GM19043 (cell line): Measurements from ENCODE around the gene COL19A1.
"Not testable (repeated sequence)": the region's sequence is repeated elsewhere in the genome, so short reads cannot be mapped to it uniquely, and the experiment has no call there.

Experiments
- ATAC-seq: cut with Tn5 transposase; IDR thresholded peaks from one replicate; pipeline ENCODE4 v1.9.1; 2021; ENCODE audit warnings: low read depth; ENCODE audit not compliant: unreplicated experiment

The COL19A1 gene

DNA sequence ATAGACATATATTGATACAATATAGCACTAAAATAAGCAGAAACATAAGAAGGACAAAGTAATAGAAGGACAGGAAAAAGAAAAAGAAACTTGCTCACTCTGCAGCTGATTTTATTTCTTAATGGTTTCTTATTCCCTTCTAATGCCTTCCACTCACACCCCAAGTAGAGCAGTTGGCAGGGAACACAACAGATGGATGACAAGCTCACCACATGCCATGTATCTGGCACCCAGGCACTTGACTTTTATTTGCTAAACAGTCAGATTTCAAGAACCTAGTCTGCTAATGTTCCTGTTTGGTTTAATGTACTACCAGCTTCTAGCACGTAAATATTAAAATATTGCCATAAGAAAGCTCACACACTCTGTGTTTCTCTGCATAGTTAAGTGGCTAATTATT is 87.1 kb downstream of the COL19A1 start:
- no peak for ATAC-seq

DNA sequence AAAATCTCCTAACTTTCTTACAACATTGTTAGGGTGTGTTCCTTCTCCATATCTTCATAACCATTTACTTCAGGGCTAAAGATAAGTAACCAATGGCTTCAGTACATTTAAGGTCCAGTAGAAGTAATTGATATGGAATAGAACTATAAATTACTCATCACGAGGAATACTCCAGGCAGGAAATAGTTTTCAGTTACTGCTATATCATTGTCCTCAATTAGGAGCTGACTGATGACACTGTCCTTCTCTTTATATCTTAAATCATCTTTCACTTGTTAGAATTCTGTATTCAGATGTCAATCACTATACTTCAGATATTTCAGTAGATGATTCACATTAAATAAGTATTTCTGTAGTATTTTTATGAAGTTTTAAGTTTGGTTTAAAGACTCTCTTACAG is 88.4 kb downstream of the COL19A1 start:
- ATAC-seq, result no peak

DNA sequence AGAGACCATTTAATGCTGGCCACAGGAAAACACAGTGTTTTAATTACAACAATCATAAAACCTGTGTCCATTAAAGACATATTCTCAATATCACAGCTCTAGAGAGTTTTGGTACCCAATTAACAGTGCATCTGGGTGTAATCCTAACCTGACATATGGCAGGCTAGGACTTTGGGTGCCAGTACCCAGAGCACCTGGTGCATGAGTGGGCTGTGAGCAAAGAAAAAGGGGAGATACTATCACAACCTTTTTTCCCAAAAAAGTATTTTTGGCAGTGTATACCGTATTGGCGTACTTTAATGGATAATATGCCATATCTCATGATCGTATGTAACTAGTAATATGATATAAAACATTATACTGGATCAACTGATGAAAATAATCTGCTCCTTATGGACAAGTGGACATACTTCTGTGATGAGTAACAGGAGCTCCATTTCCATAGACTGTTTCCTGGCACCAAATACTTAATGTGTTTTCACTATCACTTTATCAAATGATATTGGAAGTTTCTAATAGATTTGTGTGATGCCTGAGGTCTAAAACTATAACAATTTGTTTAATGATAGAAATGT is 91.7 kb downstream of the COL19A1 start:
- no peak for ATAC-seq

DNA sequence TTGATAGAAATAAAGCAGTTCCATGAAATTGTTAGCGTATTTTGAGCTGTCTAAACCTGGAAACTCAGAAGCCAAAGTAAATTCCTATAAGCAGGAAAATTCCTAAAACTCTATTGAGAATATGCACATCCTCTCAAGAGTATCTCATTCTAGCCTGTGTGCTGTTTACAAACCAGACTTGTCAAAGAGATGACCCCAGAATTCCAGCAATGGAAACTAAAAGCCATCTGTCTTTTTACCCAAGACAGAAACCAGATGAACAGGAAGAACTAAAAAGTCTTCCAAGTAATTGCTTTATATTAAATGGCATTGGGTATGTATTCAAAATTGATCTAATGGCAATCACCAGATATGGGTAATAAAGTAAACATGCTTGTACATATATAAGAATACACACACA is 92.6 kb downstream of the COL19A1 start:
- no peak for ATAC-seq

DNA sequence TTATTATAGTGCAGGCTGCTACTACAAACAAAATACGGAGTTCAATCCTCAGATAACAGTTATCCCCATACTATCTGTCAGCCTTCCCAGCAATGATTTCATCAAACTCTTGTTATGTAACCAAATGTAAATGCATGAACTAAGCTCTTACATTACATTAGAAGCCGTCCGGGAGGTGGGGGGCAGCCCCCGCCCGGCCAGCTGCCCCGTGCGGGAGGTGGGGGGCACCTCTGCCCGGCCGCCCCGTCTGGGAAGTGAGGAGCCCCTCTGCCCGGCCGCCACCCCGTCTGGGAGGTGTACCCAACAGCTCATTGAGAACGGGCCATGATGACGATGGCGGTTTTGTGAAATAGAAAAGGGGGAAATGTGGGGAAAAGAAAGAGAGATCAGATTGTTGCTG is 99.6 kb downstream of the COL19A1 start:
- not testable (repeated sequence) for ATAC-seq

DNA sequence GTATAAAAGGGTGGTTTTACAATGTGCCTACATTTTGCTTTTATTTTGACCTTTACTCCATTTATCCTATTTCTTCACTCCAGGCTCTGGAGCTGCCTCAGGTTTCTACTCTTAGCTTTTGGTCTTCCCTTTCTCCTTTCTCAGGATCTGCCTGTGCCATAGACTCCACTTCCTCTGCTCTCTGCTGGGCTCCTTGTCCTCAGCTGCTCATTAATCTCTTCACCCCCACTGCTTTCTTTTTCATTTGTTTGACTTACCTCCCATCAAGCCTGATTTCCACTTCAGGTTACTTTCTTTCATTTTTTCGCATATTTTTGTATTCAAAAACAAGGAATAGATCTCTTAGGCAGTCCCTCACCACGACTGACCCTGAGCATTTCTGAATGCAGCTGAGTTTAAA is 106.8 kb downstream of the COL19A1 start:
- no peak for ATAC-seq

DNA sequence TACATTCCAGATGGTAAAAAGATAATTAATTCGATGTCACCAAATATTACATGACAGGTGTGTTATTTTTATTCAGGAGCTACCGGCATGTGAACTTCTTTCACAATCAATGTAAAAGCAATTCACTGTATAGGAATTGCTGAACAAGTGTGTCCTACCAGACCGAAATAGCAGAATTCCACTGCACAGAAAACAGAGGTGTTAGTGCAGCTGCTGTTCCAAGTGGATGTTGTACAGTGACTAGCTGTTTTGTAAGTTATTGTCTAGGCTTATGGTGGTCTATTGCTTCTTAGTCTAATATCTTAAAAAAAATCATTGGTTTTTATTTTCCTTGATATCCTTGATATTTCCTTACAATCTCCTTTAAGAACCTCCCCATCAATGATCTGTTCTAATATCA is 107.4 kb downstream of the COL19A1 start:
- no peak for ATAC-seq

DNA sequence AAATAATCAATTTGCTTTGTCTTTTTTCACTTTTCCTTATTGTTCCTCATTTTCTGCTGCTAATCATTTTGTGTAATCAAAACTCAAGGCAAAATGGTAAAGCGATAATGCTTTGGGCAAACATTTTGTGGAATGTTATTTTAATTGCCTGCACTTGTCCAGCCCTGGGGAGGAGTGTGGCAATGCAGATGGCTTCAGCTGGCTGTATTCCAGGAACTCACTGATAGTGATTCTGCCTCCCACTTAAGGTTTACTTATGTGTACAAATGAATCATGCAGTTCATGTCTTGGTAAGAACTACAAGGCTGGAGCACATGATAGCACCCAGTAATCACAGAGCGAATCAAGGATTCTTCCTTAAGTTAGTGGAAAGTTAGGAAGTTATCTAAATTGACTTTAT is 107.8 kb downstream of the COL19A1 start:
- ATAC-seq, result no peak

DNA sequence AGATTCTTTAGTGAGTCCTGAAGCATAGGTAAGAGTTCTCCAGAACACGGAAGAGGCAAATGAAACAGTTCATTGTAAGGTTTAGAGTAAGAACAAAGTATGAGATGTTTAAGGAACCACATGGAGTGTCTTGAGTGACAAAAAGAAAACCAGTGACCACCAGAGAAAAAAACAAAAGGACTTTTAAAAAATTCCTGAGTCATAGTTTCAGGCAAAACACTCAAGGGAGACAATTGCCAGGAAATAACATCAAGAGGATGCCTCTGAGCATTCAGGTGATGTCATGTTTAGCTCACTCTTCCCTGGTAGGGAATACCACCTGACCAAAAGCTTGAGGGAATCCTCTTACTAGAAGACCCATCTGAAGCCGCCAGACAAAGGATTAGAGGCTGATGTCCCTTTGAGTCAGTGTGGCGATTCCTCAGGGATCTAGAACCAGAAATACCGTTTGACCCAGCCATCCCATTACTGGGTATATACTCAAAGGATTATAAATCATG is 110.3 kb downstream of the COL19A1 start:
- no peak for ATAC-seq

DNA sequence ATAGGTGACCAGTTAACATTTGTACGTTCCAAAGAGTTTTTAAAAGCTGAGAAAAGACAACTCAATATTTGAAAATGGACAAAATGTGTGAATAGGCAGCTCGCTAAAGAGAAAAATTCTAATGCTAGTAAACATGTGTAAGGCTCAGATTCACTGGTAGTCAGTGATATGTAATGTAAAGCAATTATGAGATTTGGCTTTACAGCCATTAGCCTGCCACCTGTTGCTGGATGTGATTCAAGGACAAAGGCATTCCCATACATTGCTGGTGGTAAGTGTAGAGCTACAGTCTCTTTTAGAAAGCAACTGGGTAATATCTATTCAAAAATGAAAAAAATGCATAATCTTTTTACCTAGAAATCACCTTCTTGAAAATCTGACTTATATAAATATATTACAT is 114.3 kb downstream of the COL19A1 start:
- ATAC-seq, result no peak

DNA sequence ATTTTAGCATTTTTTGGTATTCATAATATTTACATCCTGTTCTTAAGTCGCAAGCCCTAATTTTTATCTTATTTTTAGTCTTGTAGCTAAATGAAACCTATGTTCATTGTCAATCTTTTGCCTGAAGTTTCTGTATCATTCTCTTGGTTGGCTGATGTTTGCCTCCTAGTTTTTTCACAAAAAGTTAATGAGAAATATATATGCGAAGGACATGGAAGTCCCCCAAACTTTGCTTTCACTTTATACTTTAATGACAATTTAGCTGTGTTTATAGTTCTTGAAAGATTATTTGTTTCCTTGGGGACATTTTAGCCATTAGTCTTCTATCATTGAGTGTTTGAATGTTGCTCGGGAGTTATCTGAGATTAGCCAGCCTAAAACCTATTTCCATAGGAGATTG is 118.2 kb downstream of the COL19A1 start:
- ATAC-seq, result no peak

DNA sequence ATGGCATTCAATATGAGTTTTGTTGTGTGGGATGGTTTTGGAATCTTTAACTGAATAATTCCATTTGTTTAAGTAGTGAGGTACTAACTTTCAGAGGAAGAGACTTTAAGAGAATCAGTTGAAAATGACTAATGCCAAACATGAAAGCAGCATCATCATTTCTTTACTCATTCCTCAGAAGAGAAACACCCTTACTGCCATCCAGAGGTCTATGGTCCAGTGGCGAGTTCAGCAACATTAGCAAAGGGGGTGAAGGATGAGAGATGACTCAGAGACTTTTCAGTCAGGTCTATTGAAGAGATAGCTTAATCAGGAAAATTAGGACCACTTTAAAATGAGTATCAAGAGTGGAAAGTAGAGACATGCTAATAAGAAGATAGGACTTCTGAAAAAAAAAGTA is 118.8 kb downstream of the COL19A1 start:
- no peak for ATAC-seq

DNA sequence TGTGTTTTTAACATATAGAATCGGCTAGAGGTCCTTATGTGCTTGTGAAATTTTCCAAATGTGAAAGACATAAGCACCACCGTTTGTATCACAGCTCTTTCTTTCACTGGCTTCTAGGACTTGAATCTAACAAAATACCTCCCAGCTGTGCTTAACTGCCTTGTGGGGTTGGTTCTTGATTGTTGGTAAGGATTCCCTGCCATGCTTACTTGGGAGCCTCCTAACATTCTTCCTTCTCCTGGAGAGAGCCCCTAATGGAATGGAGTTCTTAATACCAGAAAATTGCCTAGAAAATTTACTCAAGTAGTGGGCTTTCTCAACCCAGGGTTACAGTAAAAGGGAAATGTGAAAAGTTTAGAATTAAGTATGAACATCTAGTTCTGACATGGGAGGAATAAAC is 121.2 kb downstream of the COL19A1 start:
- ATAC-seq, result no peak

DNA sequence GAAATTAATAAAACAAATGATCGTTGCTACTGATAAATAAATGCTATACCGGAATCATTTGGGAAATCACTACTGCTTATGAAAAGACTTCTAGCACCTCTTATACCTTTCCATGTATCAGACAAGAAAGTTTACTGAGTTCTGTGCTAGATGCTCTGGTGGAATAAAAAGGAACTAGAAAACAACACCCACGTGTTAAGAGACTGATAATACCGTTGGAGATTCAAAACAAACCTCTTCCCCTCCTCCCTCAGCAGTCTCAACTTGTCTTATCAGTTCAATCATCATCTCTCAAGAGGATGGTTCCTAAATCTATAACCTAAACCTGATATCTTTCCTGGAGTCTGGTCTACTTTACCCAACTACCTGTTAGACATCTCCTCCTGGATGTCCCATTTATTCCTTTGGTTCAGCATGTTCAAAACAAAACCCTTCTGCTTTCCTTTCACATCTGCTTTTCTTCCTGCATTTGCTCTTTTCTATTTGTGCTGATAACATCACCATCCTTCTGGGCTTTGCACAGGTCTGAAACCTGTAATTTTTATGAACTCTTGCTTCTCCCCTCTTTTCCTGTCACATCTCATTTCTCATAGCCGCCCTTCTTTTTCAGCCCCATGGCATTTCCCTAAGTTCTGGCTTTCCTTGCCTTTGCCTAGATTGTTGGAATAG is 122.2 kb downstream of the COL19A1 start:
- no peak for ATAC-seq

DNA sequence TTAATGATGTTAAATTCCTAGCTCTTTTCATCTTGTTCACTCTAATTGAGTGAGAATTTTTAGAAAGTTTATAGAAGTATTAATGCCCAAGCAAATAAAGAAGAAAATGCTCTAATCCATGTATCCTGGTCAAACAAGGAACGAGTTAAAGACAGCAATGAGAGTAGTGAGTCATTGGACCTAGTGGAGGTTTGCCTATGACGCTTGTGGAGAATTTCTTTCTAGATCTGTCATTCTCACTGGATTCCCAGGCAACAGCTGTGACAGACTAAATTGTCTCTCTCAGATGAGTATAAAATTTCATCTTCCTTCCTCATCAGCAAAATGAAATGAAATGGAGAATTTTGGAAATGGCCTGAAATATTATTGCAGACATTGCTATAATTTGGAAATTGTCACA is 127.9 kb downstream of the COL19A1 start:
- no peak for ATAC-seq

DNA sequence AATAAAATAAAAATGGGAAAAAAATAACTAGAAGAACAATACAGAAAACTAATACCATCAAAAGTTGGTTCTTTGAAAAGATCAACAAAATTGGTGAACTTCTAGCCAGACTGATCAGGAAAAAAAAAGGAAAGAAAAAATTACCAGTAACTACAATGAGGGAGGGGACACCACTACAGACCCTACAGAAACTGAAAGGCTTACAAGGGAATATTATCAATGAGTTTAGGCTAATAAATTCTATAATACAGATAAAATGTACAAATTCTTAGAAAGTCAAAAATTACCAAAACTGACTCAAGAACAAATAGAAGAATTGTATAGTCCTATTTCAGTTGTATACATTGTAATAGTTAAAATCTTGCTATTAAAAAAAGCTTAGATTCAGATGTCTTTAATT is 141.8 kb downstream of the COL19A1 start:
- no peak for ATAC-seq

DNA sequence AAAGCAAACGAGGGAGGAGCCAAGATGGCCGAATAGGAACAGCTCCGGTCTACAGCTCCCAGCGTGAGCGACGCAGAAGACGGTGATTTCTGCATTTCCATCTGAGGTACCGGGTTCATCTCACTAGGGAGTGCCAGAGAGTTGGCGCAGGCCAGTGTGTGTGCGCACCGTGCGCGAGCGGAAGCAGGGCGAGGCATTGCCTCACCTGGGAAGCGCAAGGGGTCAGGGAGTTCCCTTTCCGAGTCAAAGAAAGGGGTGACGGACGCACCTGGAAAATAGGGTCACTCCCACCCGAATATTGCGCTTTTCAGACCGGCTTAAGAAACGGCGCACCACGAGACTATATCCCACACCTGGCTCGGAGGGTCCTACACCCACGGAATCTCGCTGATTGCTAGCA is 144.0 kb downstream of the COL19A1 start:
- not testable (repeated sequence) for ATAC-seq

DNA sequence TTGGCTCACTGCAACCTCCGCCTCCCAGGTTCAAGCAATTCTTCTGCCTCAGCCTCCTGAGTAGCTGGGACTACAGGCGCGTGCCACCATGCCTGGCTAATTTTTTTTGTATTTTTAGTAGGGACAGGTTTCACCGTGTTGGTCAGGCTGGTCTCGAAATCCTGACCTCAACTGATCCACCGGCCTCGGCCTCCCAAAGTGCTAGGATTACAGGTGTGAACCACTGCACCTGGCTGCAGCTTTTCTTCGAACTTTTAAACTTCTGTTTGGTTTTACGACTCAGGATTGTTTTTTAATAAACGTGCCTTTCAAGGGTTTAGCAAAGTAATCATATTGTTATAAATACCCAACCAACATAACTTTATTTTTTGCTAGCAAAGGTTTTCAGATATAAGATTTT is 156.8 kb downstream of the COL19A1 start:
- not testable (repeated sequence) for ATAC-seq

DNA sequence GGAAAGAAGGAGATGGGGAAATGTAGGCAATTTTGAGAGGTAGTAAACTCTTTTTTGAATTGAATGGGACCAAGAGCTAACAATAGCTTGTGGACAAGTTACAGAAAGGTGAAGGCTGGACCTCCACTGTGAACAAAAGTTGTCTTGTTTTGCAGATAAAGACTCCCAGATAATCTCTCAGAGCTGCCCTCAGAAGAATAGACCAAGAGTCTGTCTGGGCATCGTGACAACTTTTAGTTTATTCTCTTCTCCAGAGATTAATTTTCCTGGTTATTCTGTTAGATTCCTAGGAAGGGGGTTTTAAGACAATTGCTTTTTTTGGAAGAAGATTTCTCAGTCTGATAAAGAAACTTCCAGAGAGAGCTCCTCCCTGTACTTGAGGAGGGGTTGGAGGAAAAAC is 161.9 kb downstream of the COL19A1 start:
- ATAC-seq, result no peak

DNA sequence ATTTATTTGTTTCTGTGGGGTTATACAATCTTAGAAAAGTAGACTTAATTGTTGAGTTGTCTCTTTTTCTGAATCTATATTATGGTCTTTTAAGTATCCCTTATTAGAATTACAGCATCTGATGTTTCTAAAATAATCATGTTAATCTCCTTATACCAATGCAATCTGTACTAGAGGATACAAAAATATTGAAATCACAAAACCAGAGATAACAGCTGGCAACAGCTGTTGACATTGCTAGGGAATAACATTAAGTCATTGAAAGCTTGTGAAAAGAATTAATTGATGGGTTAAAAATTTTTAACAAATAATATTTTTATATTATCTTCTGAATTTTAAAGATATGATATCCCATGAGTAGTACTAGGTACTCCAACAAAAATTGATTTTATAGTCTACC is 162.6 kb downstream of the COL19A1 start:
- ATAC-seq, result no peak

DNA sequence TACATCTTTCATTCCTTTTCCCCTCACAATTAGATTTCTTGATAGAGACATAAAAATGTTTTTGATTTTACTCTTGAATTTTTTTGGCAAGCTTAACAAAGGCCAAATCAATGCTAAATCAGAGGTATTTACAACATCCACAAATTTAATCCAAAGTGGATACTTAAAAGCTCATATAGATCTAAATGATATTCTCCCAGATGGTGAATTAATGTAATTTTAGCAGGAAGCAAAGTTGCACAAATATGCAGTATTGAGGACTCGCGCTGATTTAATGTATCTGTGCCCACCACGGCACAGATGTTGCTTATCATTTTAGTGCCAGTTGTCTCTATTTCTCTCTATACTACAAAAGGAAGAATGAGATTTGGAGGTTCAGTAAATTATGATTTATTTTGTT is 167.4 kb downstream of the COL19A1 start:
- ATAC-seq, result no peak

DNA sequence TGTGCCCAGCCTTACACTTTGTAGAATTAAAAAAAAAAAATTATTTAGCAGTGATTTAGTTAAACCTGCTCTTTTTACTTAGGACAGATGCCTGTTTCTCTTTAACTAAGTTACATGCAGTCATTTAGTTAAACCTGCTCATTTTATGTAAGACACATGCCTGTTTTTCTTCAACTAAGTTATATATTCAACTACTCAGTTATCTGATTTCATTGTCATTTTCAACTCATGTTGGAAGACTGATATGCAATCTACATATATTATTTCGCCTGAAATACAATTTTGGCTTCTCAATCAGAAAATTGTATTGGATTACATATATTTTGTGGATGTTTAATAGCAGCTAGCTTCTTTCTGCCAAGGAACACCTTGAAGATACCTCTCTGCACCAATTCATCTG is 171.1 kb downstream of the COL19A1 start:
- ATAC-seq, result no peak

DNA sequence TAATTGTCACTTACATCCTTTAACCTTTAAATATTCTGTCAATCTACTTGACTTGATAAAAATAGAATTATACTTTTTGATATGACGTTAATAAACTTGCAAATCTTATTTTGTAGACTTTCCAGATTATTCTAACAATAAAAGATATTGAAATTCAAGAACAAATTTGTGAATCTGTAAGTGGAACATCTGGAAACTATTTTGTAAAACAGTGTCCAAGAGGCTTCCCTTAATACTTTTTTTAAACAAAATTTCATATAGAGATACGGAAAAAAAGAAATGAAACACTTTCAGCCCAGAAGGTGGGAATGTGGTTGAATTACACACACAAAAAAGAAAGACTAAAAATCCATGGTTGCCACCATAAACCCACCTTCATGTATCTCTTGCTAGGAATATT is 174.4 kb downstream of the COL19A1 start:
- no peak for ATAC-seq
